HG03025 (cell line): ENCODE results near the gene ALG12.
"Not testable (repeated sequence)": the region's sequence is repeated elsewhere in the genome, so short reads cannot be mapped to it uniquely, and the experiment has no call there.

Source experiments
- ATAC-seq: cut with Tn5 transposase; IDR thresholded peaks from one replicate; pipeline ENCODE4 v1.9.1; 2021; ENCODE audit warnings: mild to moderate bottlenecking, moderate library complexity; ENCODE audit not compliant: unreplicated experiment, low FRiP score

Gene ALG12

GRCh38 chr22:49947296-49947622 lies 29.0 kb upstream of the ALG12 start:
- ATAC-seq = no peak

- ATAC-seq = no peak
These were observed 28.5 kb upstream of the ALG12 start for GRCh38 chr22:49946612-49947295.

DNA sequence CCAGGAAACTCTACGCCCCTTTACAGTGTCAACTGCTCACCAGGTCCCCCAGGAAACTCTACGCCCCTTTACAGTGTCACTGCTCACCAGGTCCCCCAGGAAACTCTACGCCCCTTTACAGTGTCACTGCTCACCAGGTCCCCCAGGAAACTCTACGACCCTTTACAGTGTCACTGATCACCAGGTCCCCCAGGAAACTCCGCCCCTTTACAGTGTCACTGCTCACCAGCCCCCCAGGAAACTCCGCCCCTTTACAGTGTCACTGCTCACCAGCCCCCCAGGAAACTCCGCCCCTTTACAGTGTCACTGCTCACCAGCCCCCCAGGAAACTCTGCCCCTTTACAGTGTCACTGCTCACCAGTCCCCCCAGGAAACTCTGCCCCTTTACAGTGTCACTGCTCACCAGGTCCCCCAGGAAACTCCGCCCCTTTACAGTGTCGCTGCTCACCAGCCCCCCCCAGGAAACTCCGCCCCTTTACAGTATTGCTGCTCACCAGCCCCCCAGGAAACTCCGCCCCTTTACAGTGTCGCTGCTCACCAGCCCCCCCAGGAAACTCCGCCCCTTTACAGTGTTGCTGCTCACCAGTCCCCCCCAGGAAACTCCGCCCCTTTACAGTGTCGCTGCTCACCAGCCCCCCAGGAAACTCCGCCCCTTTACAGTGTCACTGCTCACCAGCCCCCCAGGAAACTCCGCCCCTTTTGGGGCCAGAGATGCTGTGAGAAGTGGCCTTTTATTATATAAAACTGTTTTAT lies 27.0 kb upstream of the ALG12 start:
- ATAC-seq = not testable (repeated sequence)

GRCh38 chr22:49944399-49944891 lies 26.2 kb upstream of the ALG12 start:
- no peak for ATAC-seq

- no peak for ATAC-seq
These were observed 25.6 kb upstream of the ALG12 start for GRCh38 chr22:49943771-49944398.

GRCh38 chr22:49943405-49943765 lies 25.1 kb upstream of the ALG12 start:
- ATAC-seq = no peak

DNA sequence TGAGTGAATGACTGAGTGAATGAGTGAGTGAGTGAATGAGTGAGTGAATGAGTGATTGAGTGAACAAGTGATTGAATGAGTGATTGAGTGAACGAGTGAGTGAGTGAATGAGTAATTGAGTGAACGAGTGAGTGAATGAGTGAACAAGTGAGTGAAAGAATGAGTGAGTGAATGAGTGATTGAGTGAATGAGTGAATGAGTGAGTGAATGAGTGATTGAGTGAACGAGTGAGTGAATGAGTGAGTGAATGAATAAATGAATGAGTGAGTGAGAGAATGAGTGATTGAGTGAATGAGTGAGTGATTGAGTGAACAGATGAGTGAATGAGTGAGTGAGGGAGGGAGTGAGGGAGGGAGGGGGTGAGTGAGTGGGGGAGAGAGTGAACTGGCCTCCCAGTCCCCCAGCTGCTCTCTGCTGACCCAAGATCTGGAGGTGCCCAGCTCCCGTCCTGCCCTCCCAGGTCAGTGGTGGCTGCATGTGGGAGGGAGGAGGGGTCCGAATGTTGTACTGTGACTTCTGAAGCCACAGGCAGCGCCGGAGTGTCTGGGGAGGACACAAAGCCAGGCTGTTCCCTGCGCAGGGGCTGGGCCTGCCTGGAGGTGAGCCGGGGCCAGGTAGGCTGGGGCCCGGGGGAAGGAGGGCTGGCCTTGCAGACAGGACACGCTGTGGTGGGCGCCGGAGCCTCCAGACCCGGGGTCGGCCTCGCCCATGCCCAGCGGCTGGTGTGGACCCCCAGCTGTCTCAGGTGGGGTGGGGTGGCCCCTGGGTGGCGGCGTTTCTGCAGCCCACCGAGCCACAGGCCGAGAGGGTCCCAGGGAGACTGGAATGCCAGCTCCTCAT lies 24.5 kb upstream of the ALG12 start:
- no peak for ATAC-seq

DNA sequence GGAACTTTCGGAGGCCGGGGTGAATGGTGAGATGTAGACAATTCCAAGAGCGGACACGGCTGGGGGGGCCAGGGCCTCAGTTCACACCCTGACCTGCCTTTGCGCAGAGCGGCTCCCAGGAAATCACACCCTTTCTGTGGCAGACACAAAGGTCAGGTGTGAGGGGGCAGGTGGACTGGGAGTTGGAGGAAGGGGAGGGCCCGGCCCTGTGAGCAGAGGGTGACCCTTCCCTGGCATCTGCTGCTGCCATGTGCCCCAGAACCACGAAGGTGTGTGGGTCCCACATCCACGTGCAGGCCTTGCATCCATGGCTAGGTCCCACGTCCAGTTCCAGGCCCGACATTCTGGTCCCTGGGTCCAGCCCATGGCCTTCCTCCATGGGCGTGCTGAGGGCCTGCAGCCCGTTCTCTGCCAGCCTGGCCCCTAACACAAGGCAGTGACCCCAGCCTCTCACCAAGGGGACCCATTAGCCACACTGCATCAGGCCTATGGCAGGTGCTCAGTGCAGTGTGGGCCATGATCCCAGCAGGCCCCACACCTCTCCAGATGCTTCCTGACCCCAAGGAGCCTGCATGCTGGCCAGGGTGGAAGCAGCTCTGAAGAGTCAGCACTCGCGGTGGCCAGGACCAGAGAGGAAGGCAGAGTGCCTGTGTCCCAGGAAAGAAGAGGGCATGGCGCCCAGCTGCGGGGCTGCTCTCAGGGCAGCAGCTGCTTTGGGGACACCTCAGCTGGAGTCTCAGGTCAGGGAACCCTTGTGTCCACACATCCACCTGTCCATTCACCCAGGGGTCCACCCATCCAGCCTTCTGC lies 23.5 kb upstream of the ALG12 start:
- no peak for ATAC-seq

- no peak for ATAC-seq
These were observed 20.4 kb upstream of the ALG12 start for GRCh38 chr22:49938565-49939136.

DNA sequence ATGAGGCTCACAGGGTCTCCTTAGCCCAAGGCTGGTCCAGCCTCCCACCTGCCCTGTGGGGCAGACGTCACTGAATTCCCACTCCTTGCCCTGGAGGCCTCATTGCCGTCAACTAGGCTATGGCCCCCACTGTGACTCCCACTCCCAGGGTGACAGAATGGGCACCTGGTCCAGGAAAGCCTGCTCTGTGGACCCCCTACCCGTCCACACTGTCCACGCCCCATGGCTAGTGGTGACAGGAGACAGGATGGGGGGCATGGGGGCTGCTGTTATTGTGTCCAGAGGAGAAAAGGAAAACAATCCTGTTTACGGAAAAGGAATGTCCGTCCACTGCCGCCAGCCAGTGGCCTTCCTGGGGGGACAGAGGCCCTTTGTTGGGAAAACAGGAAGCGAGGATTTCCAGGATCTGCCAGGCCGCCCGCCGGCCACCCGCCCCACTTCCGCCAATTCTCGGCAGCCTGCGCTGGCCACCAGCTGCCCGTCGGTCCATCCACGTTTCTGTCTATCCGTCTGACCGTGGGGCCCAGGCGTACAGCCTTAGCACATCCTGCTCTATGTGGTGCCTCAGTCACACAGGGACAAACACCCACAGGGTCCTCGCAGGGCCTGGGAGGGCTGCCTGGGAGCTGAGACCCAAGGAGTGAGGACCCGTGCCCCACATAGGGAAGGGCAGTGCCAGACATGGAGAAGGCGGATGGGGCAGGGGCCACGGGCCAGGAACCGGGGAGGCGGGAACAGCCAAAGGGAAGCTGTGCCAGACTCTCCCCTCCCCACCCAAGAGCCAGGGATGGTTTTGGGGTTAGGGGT lies 19.7 kb upstream of the ALG12 start:
- no peak for ATAC-seq

- ATAC-seq = no peak
These were observed 18.9 kb upstream of the ALG12 start for GRCh38 chr22:49936973-49937757.

- peak; percentile 40 for ATAC-seq
These were observed 18.1 kb upstream of the ALG12 start for GRCh38 chr22:49936018-49936972.

GRCh38 chr22:49935561-49935960 lies 17.3 kb upstream of the ALG12 start:
- no peak for ATAC-seq

DNA sequence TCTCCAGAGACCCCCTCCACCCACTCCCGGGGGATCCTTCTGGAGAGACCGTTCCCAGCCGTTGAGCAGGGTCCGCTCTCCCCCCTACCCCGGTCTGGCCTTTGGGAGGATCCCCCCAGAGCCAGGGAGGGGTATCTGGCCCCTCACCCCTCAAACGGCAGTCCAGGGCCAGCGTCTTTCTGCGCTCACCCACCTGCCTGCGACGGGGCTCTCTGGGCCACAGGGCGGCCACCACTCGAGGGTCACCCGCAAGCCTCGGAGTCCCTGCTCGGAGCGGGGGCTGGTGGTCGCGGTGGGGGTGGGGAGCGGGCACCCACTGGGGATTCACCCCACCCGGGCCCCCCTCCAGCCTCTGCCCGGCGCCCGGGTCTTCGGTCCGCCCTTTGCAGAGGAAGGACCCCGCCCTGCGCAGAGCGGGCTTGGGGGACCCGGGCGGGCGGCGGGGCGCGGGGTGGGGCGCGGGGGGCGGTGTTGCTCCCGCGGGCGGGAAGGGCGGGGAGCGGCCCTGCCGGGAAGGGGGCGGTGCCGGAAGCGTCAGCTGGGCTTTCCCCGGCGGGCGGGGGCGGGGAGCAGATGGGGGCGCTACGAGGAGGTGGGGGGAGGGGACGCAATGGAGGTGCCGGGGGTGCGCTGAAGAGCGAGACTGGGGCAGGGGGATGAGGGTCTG lies 16.8 kb upstream of the ALG12 start:
- no peak for ATAC-seq

GRCh38 chr22:49934160-49934890 lies 16.1 kb upstream of the ALG12 start:
- ATAC-seq = no peak
